PC-3 (cell line): ENCODE results near the gene PLEKHH1.

Source experiments
- CTCF ChIP-seq: fragments of 300-600 bp; sonication (generic); conservative IDR thresholded peaks from 2 replicates; pipeline ENCODE4 v1.5.1; 2017; ENCODE audit warnings: antibody characterized with exemption, low read depth, mild to moderate bottlenecking, low read length
- EZH2 ChIP-seq: fragments of 300-600 bp; sonication (generic); IDR thresholded peaks from one replicate; pipeline ENCODE4 v1.6.1; 2017; ENCODE audit warnings: antibody characterized with exemption, mild to moderate bottlenecking, low read length; ENCODE audit not compliant: unreplicated experiment
- EZH2phosphoT487 ChIP-seq: fragments of 300-600 bp; sonication (generic); IDR thresholded peaks from 2 replicates; pipeline ENCODE4 v1.6.1; 2018; ENCODE audit warnings: mild to moderate bottlenecking, antibody characterized with exemption, low read length, borderline replicate concordance

DNA sequence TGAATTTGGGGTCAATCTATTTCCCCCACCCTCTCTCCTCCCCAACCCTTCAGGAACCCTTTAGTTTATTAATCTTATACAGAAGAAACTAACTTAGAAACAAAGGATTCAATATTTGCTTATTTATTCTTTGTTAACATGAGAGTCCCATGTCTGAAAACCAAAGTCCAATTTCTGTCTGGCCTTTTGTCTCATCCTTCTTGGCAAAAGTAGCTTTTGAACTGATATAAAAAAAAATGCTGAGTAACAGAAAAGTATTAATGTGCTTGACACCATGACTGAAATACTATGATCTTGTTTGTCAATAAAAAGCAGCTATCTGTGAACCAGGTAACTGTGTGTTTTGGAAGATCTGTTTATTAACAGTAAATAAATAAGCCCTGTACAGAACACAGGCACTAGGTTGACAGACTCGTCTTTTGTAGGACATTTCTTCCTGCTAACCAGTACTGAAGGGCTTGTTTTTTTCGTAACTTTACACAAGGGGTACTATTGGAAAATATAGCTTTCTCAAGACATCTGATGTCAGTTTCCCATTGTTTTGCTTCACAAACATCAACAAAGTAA is 56.2 kb downstream of the PLEKHH1 start:
- no peak for TF ChIP-seq CTCF
- no peak for TF ChIP-seq EZH2phosphoT487
- TF ChIP-seq EZH2: no peak
